ENCODE measurements around the gene AKT1S1.
A peak's percentile ranks its signal among the peaks of the same experiment; 100 is the strongest.

Gene AKT1S1

DNA sequence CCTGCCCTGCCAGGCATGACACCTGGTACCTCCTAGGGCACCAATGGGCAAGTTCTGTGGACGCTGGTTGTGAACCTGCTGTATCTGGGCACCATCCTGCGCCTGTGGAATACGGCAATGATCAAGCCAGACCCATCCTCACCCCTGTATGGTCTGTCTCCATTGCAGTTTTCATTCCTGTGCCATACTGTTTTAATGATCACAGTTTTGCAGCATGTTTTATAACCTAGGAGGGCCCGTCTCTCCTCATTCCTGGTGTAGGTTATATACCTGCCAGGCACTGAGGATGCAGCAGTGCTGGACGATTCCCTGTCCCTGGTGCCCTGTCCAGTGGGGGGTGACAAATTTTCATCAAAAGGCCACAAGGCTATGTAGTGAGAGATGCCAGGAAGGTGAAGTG is 5.9 kb upstream of the AKT1S1 start:
- DNase-seq (ENCODE audit: low read depth in 2 of 2, low spot score in 1 of 2): no peak

DNA sequence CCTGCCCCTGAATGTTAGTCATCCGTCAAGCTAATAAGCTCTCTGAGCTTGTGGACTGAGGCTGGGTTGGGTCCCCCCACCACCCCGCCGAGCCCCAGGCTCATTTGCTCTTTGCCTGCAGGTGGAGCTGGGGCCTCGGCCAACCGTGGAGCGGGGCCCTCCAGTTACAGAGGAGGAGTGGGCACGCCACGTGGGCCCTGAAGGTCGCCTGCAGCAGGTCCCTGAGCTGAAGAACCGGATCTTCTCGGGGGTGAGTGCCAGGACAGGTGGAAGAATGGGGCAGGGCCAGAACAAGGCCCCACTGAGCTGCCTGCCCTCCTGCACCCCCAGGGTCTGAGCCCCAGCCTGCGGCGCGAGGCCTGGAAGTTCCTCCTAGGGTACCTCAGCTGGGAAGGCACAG is 5.5 kb upstream of the AKT1S1 start:
- DNase-seq (ENCODE audit: low read depth in 2 of 2, low spot score in 1 of 2): no peak

DNA sequence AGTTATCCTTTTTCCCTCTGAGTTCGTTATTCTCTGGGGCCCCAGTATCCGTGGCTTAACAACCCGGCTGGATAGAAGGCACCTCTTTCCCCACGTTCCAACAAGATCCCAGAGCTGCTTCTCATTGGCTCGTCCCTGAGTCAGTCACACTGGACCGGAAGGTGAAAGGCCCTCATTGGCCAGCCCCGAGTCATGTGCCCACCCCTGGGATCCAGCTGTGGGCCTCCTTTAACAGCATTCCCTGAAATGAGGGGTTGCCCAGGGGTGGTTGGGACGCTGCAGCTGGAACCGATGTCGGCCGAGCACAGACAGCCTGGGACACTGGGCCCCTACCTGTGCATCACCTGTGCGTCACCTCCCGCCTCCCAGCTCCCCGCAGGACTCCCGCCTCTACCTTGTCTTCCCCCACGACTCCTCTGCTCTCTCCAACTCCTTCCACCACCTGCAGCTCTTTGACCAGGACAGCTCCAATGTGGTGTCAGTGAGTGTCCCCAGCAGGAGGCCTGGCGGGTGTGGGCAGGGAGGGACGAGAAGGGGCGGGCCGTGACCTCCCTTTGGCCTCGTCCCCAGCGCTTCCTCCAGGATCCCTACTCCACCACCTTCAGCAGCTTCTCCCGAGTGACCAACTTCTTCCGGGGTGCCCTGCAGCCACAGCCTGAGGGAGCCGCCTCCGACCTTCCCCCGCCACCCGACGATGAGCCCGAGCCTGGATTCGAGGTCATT is 4.7 kb upstream of the AKT1S1 start:
- DNase-seq (ENCODE audit: low read depth in 2 of 2, low spot score in 1 of 2): no peak

DNA sequence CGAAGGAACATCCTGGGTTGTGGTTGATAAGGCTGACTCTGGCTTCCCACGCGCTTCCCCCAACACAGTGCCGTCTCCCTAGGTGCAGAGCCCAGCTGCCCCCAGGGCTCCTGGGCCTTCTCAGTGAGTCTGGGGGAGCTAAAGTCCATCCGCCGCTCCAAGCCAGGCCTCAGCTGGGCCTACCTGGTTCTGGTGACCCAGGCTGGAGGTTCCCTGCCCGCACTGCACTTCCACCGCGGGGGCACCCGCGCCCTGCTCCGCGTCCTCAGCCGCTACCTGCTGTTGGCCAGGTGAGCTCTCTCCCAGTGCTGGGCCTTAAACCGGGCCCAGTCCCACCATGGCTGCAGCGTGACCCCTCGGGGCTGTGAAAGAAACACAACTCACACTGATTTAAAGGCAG is 4.0 kb upstream of the AKT1S1 start:
- DNase-seq (ENCODE audit: low read depth in 2 of 2, low spot score in 1 of 2): no peak

DNA sequence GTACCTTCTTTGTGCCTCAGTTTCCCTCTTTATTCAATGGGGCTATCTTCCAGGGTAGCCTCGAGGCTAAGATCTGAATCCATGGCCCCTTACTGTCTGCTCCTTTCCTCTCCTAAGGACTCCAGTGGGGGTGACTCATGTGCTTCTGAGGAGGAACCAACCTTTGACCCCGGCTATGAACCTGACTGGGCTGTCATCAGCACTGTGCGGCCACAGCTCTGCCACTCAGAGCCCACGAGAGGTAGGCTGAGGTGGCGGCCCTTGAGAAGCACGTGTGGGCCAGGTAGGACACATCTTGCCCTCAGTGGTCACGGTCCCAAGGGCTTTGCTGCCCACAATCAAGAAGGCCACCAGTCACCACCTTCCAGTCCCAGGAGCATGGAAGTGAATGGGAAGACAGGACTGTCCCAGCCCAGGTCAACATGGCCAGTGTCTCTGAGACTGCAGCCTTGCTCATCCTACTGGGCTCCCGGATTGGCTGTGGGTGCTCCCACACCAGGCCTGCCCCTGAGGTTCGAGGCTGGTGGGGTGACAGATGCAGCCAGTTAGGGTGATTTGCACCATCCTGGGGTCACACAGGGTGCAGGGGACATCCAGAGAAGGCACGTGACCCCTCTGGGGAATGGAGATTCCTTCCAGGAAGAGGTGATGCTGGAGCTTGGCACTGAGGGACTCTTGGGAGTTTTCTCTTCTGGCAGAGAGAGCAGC is 3.2 kb upstream of the AKT1S1 start:
- no peak for DNase-seq (ENCODE audit: low read depth in 2 of 2, low spot score in 1 of 2)

DNA sequence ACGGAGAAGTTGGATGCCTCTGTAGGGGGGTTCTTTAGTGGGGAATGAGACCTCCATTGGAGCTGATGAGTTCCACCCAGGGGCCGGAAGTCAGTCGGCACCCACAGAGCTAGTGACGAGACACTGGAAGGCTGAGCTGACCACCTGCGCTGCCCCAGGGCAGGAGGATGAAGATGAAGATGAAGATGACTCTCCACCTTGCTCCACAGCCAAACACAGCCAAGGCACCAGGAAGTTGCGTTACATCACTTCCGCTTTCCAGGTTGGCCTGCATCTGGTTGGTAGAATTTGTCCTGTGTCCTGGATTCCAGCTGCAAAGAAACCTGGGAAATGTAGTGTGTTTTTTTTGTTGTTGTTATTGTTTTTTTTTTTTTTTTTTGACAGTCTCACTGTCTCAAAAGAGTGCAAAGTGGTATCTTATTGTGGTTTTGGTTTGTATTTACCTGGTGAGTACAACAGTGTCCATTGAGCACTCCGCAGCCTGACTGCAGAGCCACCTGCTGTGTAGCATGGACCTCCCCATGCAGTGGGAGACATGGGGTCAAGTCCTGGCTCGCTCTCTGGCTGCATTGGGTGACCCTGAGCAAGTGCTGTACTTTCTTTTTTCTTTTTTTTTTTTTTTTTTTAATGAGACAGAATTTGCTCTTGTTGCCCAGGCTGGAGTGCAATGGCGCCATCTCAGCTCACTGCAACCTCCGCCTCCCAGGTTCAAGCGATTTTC is 2.2 kb upstream of the AKT1S1 start:
- DNase-seq (ENCODE audit: low read depth in 2 of 2, low spot score in 1 of 2): no peak

DNA sequence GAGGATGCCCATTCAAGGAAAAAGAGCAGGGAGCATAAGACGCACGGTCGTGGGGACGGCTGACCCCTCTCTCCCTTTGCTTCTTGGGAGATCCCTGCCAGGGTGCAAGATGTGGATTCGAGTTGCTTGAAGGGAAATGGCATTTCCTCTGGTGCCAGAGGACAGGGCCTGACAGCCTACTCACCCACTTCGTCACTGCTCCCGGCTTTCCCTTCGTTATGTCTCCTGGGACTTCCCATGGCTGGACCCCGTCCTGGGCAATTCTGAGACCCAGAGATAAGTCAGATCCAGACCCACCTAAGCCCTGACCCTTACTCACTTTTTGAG is 1.6 kb upstream of the AKT1S1 start:
- DNase-seq (ENCODE audit: low read depth in 2 of 2, low spot score in 1 of 2): no peak

DNA sequence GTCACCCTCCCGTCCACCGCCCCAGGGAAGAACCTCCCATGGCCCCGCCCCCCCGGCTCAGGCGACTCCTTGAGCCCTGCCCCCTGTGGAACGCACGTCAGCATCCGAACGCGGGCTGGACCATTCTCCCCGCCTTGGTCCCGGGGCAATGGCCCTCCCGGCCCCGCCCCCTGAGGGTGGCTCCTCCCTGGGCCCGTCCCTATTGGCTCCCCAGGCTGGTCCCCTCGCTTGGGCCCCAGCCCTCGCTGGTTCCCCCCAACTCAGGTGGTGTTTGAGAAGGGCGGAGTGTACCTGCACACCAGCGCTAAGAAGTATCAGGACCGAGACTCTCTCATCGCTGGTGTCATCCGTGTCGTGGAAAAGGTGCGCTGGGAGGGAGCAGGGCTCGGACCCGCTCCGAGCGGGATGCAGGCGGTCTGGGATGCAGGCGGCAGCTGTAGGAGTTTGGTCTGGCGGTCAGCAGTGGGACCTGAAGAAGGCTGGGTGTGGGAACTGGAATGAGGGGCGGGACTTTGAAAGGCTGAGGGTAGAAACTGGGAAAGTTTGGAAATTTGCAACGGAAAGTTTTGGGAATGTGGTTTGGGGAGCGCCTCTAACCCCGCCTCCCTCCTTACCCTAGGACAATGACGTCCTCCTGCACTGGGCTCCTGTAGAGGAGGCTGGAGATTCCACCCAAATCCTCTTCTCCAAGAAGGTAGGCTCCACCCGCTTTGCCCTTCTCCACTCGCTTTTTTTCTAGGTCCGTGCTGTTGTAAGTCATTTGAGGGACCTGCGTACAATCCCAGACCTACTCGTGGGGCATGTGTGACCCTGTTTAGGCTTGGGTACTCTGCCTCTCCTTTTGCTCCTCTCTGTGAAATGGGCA is 956 bp upstream of the AKT1S1 start:
- peak; percentile 95 to 96 for DNase-seq (ENCODE audit: low read depth in 2 of 2, low spot score in 1 of 2)

DNA sequence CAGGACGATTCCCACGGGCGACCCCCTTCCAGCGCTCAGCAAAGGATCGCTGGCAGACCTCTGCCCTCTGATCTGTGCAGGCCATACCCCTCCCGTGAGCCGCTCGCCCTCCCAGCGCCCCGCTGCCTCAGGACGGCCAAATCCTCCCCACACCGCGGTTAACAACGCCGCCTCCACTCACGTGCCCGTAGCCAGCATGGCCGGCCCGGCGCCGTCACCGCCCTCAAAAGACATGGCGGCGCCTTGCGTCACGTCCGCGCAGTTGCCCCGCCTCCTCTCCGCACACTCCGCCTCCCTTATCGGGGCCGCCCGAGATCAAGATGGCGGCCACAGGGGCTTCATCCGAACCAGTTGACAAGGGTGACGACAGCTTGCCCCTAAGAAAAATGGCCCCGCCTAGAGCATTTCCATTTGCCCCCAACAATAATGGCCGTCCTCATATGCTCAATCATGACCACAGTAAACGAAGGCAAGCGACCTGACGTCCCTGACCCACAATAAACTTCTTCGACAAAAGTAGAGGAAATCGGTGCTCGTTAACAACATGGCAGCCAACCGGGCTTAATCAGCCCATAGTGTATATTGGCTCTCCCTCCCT is 634 bp downstream of the AKT1S1 start:
- DNase-seq (ENCODE audit: low read depth in 2 of 2, low spot score in 1 of 2): peak; percentile 96

DNA sequence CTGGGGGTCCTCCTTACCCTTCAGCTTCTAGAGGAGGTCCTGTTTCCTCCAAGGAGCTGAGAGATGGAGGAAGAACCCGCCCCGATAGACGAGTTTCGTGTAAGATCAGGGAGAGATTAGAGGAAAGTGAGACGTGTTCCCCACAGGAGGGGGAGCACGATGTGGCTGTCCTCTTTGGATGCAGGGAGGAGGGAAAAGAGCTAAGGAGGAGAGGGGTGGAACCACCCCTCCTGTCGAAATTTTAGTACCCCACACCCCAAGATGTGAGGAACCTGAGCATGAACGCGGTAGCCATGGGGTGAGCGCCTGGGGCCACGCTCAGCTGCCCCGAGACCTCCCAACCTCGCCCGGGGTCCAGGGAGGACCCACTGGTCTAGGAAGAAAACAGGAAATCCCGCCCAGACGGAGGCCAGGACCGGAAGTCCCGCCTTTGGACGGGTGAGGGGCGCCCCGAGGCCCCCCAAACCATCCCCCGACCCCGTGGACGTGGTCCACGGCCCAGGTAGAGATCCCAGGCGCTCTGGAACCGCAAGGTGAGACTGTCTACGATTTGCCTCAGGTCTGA is 1.2 kb downstream of the AKT1S1 start:
- peak in 1 of 2 donors; percentile 36 for DNase-seq (ENCODE audit: low read depth in 2 of 2, low spot score in 1 of 2)

DNA sequence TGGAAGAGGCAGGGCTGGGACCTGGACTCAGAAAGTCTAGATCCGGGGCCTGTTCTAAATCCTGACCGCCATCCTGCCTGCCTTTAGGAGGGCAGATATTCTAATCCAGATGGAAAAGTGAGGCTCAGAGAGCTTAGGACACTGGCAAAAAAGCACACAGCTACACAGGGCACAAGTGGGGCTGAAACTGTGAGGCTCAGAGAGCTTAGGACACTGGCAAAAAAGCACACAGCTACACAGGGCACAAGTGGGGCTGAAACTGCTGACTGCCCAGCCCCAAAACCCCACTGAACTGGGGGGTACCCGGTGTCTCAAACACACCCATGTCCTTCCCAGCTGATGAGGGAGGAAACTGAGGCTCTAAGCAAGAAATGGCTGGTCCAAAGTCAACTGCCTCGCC is 2.0 kb downstream of the AKT1S1 start:
- no peak for DNase-seq (ENCODE audit: low read depth in 2 of 2, low spot score in 1 of 2)

DNA sequence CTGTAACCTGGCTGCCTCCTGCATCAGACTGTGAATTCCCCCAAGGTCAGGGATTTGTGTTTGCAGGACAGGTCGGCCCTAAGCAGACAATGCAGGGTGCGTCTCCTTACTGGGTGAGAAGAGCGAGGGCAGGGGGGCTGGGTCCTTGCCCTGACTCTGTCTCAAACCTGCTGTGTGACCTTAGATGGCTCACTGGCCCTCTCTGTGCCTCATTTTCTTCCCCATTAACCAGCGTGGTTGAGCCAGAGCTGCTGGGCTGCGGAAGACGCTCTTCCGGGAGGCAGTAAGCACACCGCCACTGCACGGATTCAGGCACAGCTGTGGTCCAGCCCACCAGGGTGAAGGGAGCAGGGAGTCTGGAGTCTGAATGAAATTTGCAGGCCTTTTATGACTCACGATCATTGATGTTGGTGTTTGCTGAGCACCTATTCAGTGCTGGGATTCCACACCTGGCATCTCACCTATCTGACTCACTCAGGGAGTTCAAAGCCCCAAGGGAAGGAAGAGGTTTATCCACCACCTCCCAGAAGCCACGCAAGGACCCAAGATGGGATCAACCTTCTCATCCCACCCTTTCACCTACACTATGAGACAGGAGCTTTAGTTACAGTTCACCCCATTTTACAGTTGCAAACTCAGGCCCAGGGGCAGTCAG is 2.5 kb downstream of the AKT1S1 start:
- DNase-seq (ENCODE audit: low read depth in 2 of 2, low spot score in 1 of 2): no peak

DNA sequence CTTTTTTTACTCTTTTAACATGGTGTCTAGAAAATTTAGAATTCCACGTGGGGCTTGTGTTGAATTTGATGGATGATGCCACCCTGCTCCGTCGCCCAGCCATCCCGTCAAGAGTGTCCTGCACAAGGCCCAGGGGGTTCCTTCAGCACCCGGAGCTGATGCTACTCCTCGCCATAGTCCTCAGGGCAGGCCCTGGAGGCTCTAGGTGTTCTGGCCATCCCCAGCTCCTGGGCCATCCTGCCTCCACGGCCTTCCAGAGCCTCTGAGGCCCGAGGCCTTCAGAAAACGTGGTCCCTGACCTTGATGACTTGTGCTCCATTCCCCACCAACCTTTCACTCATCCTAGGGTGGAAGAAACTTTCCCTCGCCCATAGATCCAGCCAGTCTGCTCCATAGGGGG is 3.3 kb downstream of the AKT1S1 start:
- DNase-seq (ENCODE audit: low read depth in 2 of 2, low spot score in 1 of 2): no peak

DNA sequence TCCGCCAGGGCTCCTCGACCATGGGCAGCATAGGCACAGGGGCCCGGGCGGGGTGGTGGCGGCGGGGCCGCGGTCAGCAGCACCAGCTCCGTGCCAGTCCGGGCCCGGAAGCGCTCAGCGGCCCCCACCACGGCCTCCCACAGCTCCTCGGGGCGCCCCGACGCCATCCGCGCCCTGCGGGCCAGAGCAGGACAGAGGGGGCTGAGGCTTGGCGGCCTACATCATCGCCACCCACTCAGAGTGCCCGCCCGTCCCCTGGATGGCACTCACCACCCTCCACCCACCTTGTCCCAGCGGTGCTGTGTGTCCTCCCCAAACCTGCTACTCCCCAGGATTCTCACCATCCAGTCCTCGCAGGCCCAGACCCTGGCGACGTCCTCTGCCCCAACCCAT is 4.0 kb downstream of the AKT1S1 start:
- DNase-seq (ENCODE audit: low read depth in 2 of 2, low spot score in 1 of 2): no peak

DNA sequence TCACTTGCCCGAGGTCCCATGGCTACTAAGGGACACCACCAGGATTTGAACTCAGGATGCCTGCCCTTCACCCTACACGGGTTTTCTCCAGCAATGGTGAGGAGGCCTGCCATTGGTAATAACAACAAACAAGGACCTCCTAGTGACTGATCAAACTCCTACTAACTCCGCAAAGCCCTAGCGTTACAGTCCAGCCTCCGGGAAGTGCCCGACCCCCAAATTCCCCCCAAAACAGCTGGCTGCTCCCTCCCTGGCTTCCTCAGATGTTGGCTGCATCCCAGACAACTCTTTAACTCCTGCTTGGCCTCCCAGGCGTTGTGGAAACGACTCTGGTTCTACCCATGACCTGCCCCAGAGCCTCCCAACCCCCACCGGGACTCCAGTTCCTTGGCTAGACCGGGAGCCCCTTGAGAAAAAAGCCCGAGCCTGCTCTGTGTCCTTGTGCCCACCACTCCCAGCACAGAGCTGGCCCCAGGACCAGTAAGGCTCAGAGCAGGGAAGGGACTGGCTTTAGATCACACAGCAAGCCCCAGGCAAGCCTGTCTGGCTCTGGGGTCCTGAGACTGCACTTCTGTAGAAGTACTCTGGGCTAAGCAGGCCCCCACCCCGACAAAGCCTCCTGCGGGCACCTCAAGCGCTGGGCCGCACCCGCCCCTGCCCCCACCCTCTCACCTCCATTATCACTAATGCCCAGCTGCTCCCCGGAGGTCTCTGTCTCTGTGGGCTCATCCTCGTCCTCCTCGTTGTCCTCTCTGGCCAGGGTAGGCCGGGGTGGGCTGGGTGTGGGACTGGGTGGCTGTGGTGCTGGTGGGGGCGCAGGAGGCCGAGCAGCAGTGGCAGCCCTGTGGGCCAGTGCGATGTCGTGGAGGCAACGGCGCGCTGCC is 4.7 kb downstream of the AKT1S1 start:
- DNase-seq (ENCODE audit: low read depth in 2 of 2, low spot score in 1 of 2): no peak

DNA sequence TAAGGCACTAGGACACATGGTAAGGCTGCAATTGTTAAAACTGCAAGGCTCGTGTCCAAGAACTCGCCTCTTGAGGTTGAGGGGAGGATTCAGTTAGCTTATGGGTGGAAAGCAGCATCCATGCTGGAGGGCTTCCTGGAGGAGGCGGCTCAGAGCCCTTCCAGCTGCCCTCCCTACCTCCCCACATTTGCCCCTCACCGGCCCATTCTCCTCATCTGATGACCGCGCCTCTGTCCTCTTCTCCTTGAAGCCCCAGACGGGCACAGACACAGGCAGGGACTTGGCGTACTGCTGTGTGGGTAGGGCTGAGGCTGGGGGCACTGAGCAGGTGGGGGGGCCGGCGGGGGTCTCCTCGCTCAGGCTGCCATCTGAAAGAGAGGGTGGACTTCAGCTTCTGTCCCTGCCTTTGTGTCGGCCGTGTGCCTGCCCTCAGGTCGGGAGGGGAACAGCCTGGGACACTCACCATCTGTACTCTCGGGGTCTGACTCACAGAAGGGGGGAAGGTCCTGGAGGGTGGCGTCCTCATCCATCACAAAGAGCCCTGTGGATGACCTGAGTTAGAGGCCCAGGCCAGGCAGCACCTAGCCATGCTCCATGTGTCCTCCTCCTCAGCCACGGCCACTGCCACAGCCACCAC is 5.7 kb downstream of the AKT1S1 start:
- DNase-seq (ENCODE audit: low read depth in 2 of 2, low spot score in 1 of 2): no peak

DNA sequence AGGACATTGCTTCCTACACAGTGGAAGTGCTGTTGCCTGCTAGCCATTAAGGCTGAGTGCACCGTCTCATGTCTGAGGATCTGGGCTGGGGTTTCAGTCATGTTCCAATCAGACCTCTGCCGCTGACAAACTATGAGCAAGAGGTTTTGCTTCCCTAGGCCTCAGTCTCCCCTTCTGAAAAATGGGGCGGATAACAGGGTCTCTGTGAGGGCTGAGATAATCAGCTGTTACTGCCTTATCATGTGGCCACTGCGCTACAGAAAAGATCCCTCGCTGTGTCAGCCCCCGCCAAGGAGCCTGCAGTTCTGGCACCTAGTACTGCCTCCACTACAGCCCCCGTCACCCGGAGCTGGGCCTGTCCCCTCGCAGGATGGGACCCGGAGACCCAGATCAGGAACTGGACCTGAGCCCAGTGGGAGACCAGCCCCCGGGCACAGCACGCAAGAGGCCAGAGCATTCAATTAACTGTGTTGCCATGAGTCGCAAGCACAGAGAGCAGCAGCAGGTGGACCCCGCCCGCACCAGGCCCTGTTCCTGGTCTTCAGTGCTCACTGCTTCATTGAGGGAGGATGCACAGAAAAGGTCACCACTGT is 6.8 kb downstream of the AKT1S1 start:
- no peak for DNase-seq (ENCODE audit: low read depth in 2 of 2, low spot score in 1 of 2)
